Measurements from ENCODE around the gene ANXA4. TPM values are rescaled to one million over a fixed set of nuclear protein-coding genes. Genes with fewer than 3 reads are reported as not detected.
"Not testable (repeated sequence)": the region's sequence is repeated elsewhere in the genome, so short reads cannot be mapped to it uniquely, and the experiment has no call there.

ANXA4 gene
- total RNA-seq, 1 donor from 2014 or later: 52.9 TPM

- Mint-ChIP-seq H3K4me3 (ENCODE audit: low read depth) (no peak overlapping the region), H3K27ac (no peak overlapping the region), H3K4me1 (ENCODE audit: low read depth) (peaks cover 3% of the 10 kb centered on the region), H3K9me3 (no peaks in the 10 kb centered on the region), H3K36me3 (ENCODE audit: low read depth) (peaks cover 28% of the 10 kb centered on the region), H3K27me3 (ENCODE audit: low read depth) (no peaks in the 10 kb centered on the region)
- intact Hi-C loops (cut with micrococcal nuclease): no loop called here
- DNase-seq (ENCODE audit: low spot score): no peak
These were observed 69.7 kb downstream of the ANXA4 start for GRCh38 chr2:69811591-69811990.

- Mint-ChIP-seq H3K36me3 (ENCODE audit: low read depth) (peaks cover 40% of the 10 kb centered on the region), H3K4me1 (ENCODE audit: low read depth) (peaks cover 11% of the 10 kb centered on the region), H3K4me3 (ENCODE audit: low read depth) (no peak overlapping the region), H3K9me3 (no peaks in the 10 kb centered on the region), H3K27me3 (ENCODE audit: low read depth) (no peaks in the 10 kb centered on the region), H3K27ac (no peak overlapping the region)
- DNase-seq (ENCODE audit: low spot score): no peak
- intact Hi-C loops (cut with micrococcal nuclease): no loop called here
These were observed 73.8 kb downstream of the ANXA4 start for GRCh38 chr2:69815717-69816116.

GRCh38 chr2:69816923-69817542, 75.1 kb downstream of the ANXA4 start:
- no peaks in the 10 kb centered on the region for H3K9me3 Mint-ChIP-seq
- DNase-seq (ENCODE audit: low spot score): peak; percentile 66
- no peaks in the 10 kb centered on the region for H3K27me3 Mint-ChIP-seq (ENCODE audit: low read depth)
- H3K4me3 Mint-ChIP-seq (ENCODE audit: low read depth): no peak overlapping the region
- peaks cover 11% of the 10 kb centered on the region for H3K4me1 Mint-ChIP-seq (ENCODE audit: low read depth)
- intact Hi-C loops (cut with micrococcal nuclease): loop anchor here (1.0 kb wide), 2 partner anchors 75 to 93 kb away; partner anchors contain the start of gene ANXA4
- H3K36me3 Mint-ChIP-seq (ENCODE audit: low read depth): peaks cover 44% of the 10 kb centered on the region
- no peak overlapping the region for H3K27ac Mint-ChIP-seq

- intact Hi-C loops (cut with micrococcal nuclease): loop anchor here (1.0 kb wide), 2 partner anchors 76 to 94 kb away; partner anchors contain the start of gene ANXA4
- Mint-ChIP-seq H3K4me1 (ENCODE audit: low read depth) (peaks cover 11% of the 10 kb centered on the region), H3K9me3 (no peaks in the 10 kb centered on the region), H3K27me3 (ENCODE audit: low read depth) (no peaks in the 10 kb centered on the region), H3K27ac (no peak overlapping the region), H3K4me3 (ENCODE audit: low read depth) (no peak overlapping the region), H3K36me3 (ENCODE audit: low read depth) (peaks cover 36% of the 10 kb centered on the region)
- no peak for DNase-seq (ENCODE audit: low spot score)
These were observed 76.0 kb downstream of the ANXA4 start for GRCh38 chr2:69817729-69818501.

GRCh38 chr2:69827796-69828540, 86.0 kb downstream of the ANXA4 start:
- Mint-ChIP-seq H3K27ac (peak overlapping the region; percentile 93), H3K4me1 (ENCODE audit: low read depth) (peaks cover 30% of the 10 kb centered on the region), H3K4me3 (ENCODE audit: low read depth) (peak overlapping the region; percentile 84), H3K36me3 (ENCODE audit: low read depth) (peaks cover 25% of the 10 kb centered on the region), H3K27me3 (ENCODE audit: low read depth) (no peaks in the 10 kb centered on the region), H3K9me3 (no peaks in the 10 kb centered on the region)
- intact Hi-C loops (cut with micrococcal nuclease): loop anchor here (2.0 to 5.0 kb wide), 2 partner anchors 53 to 391 kb away; partner anchors contain the start of gene NFU1
- DNase-seq (ENCODE audit: low spot score): no peak

GRCh38 chr2:69828938-69829255, 87.0 kb downstream of the ANXA4 start:
- no peak for DNase-seq (ENCODE audit: low spot score)
- H3K27me3 Mint-ChIP-seq (ENCODE audit: low read depth): no peaks in the 10 kb centered on the region
- intact Hi-C loops (cut with micrococcal nuclease): loop anchor here (1.0 to 5.0 kb wide), 3 partner anchors 54 to 392 kb away; partner anchors contain the start of gene NFU1

GRCh38 chr2:69829256-69830044, 87.5 kb downstream of the ANXA4 start, which contains the start of gene GMCL1:
Gene GMCL1, plus strand, starts transcription at chr2:69829660. Its CDS starts 233 bp downstream, at chr2:69829893.
- peak; percentile 99 for DNase-seq (ENCODE audit: low spot score)
- Mint-ChIP-seq H3K4me3 (ENCODE audit: low read depth) (peak within 1 kb of the TSS; percentile 84), H3K9me3 (no peaks in the 10 kb centered on the region), H3K4me1 (ENCODE audit: low read depth) (peaks cover 42% of the 10 kb centered on the region), H3K36me3 (ENCODE audit: low read depth) (peaks cover 38% of the 10 kb centered on the region), H3K27me3 (ENCODE audit: low read depth) (no peaks in the 10 kb centered on the region), H3K27ac (peak within 1 kb of the TSS; percentile 93)
- intact Hi-C loops (cut with micrococcal nuclease): loop anchor here (1.0 to 5.0 kb wide), 4 partner anchors 55 to 392 kb away; partner anchors contain the start of gene NFU1

More at GRCh38 chr2:69828938-69829255, 87.0 kb downstream of the ANXA4 start:
- no peaks in the 10 kb centered on the region for H3K9me3 Mint-ChIP-seq
- peaks cover 33% of the 10 kb centered on the region for H3K36me3 Mint-ChIP-seq (ENCODE audit: low read depth)
- H3K4me1 Mint-ChIP-seq (ENCODE audit: low read depth): peaks cover 37% of the 10 kb centered on the region
- H3K27ac Mint-ChIP-seq: peak overlapping the region; percentile 93
- H3K4me3 Mint-ChIP-seq (ENCODE audit: low read depth): peak overlapping the region; percentile 84

GRCh38 chr2:69830045-69830905, 88.3 kb downstream of the ANXA4 start:
- H3K27me3 Mint-ChIP-seq (ENCODE audit: low read depth): no peaks in the 10 kb centered on the region
- H3K27ac Mint-ChIP-seq: peak overlapping the region; percentile 48
- peak overlapping the region; percentile 84 for H3K4me3 Mint-ChIP-seq (ENCODE audit: low read depth)
- intact Hi-C loops (cut with micrococcal nuclease): loop anchor here (5.0 kb wide), 1 partner anchor 57 kb away; no protein-coding TSS in a partner anchor
- peaks cover 44% of the 10 kb centered on the region for H3K36me3 Mint-ChIP-seq (ENCODE audit: low read depth)
- DNase-seq (ENCODE audit: low spot score): peak; percentile 47
- H3K4me1 Mint-ChIP-seq (ENCODE audit: low read depth): peaks cover 49% of the 10 kb centered on the region
- no peaks in the 10 kb centered on the region for H3K9me3 Mint-ChIP-seq

- H3K9me3 Mint-ChIP-seq; DNase-seq (ENCODE audit: low spot score); H3K27ac Mint-ChIP-seq; H3K27me3 Mint-ChIP-seq (ENCODE audit: low read depth): not testable (repeated sequence)
- intact Hi-C loops (cut with micrococcal nuclease): loop anchor here (5.0 kb wide), 1 partner anchor 56 kb away; no protein-coding TSS in a partner anchor
- peaks cover 55% of the 10 kb centered on the region for H3K4me1 Mint-ChIP-seq (ENCODE audit: low read depth)
- H3K4me3 Mint-ChIP-seq (ENCODE audit: low read depth): peak overlapping the region; percentile 84
- peaks cover 46% of the 10 kb centered on the region for H3K36me3 Mint-ChIP-seq (ENCODE audit: low read depth)
These were observed 88.9 kb downstream of the ANXA4 start for GRCh38 chr2:69830906-69831241.

GRCh38 chr2:69831354-69831905, 89.5 kb downstream of the ANXA4 start:
- peaks cover 61% of the 10 kb centered on the region for H3K4me1 Mint-ChIP-seq (ENCODE audit: low read depth)
- H3K27ac Mint-ChIP-seq: no peak overlapping the region
- H3K9me3 Mint-ChIP-seq: no peaks in the 10 kb centered on the region
- no peak for DNase-seq (ENCODE audit: low spot score)
- peak overlapping the region; percentile 62 for H3K4me3 Mint-ChIP-seq (ENCODE audit: low read depth)
- no peaks in the 10 kb centered on the region for H3K27me3 Mint-ChIP-seq (ENCODE audit: low read depth)
- intact Hi-C loops (cut with micrococcal nuclease): loop anchor here (5.0 kb wide), 1 partner anchor 56 kb away; no protein-coding TSS in a partner anchor
- H3K36me3 Mint-ChIP-seq (ENCODE audit: low read depth): peaks cover 51% of the 10 kb centered on the region

GRCh38 chr2:69833752-69834151, 91.8 kb downstream of the ANXA4 start:
- Mint-ChIP-seq H3K36me3 (ENCODE audit: low read depth) (peaks cover 56% of the 10 kb centered on the region), H3K4me3 (ENCODE audit: low read depth) (no peak overlapping the region), H3K4me1 (ENCODE audit: low read depth) (peaks cover 52% of the 10 kb centered on the region), H3K27ac (no peak overlapping the region), H3K9me3 (no peaks in the 10 kb centered on the region), H3K27me3 (ENCODE audit: low read depth) (no peaks in the 10 kb centered on the region)
- no peak for DNase-seq (ENCODE audit: low spot score)
- intact Hi-C loops (cut with micrococcal nuclease): loop anchor here (5.0 kb wide), 1 partner anchor 54 kb away; no protein-coding TSS in a partner anchor

Measured in activated T-helper 2 cell treated with anti-CD3 and anti-CD28 coated beads, Interferon-gamma antibody, Interleukin-2, Interleukin-4, amounts not matched to agents 10 μg/mL and 5 μg/mL and 100 μg/mL, durations not matched to agents 14 hours and 24 hours and 36 hours (primary cell).